GM12891 (cell line): ENCODE results near the gene PINK1.

Experiments used
- DNase-seq: peaks from one replicate; pipeline ENCODE4 v3.0.0; 2011; ENCODE audit warnings: low spot score; ENCODE audit not compliant: insufficient read length
- FAIRE-seq: peaks from 2 replicates; lab custom pipeline; 2011; peaks lifted over from hg19 to GRCh38; lab: Jason Lieb, UNC
- PAX5 ChIP-seq: IDR thresholded peaks from 2 replicates; pipeline ENCODE4 v1.6.1; 2011; ENCODE audit warnings: low read length, moderate library complexity, mild to moderate bottlenecking; ENCODE audit not compliant: insufficient read depth, severe bottlenecking
- POLR2A ChIP-seq: IDR thresholded peaks from 2 replicates; pipeline ENCODE4 v1.6.1; 2011; ENCODE audit warnings: low read depth, low read length, control low read depth
- POLR2AphosphoS5 ChIP-seq: IDR thresholded peaks from 2 replicates; pipeline ENCODE4 v1.6.1; 2011; ENCODE audit warnings: low read depth, low read length, control low read depth
- POU2F2 ChIP-seq: IDR thresholded peaks from 2 replicates; pipeline ENCODE4 v1.6.1; 2011; ENCODE audit warnings: low read depth, mild to moderate bottlenecking, control low read depth, low read length, moderate library complexity
- SPI1 ChIP-seq: IDR thresholded peaks from 2 replicates; pipeline ENCODE4 v1.6.1; 2011; ENCODE audit warnings: low read depth, low read length, control low read depth
- TAF1 ChIP-seq: IDR thresholded peaks from 2 replicates; pipeline ENCODE4 v1.6.1; 2011; ENCODE audit warnings: low read depth, low read length, control low read depth

Gene PINK1

DNA sequence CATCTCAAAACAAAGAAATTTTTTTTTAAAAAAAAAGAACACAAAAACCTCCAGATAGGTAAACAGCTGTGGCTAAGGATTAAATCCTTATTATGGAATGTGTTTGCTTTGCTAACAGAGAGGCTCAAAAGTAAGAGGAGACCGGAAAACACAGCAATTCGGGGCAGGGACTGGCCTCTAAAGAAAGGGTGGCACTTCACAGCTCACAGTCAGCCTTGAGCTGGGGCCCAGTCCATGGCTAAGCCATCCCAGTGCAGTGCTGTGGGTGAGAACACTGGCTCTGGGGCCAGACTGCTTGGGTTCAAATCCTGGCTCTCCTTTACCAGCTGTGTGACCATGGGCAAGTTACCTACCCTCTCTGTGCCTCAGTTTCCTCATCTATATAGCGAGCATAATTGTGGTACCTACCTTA is 56.4 kb downstream of the PINK1 start:
- no peak for FAIRE-seq
- TF ChIP-seq POLR2A (no peak), POU2F2 (no peak), SPI1 (no peak), PAX5 (no peak), TAF1 (no peak), POLR2AphosphoS5 (no peak)
- no peak for DNase-seq

GRCh38 chr1:20691872-20692271 is 58.6 kb downstream of the PINK1 start:
- DNase-seq (no peak), FAIRE-seq (no peak)

DNA sequence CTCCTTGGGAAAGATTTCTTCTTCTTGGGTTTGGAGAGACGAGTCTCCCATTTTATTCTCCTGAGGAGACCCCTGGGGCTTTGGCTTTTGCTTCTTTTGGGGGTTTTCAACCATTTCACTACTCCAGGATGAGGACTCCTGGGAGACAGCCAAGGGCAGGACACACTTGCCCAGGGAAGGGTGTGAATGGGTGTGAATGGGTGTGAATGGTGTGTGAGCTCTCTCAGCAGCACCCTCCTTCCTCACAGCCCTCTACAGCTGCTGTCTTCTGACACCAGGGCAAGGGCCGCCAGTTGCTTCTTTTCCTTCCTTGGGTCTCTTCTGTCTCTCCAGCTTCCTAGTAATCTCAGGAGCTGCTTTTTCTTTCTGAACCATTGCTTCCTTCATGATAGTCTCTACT is 60.4 kb downstream of the PINK1 start:
- DNase-seq (no peak), FAIRE-seq (no peak)
- TF ChIP-seq SPI1: no peak
- TF ChIP-seq POLR2A: no peak
- no peak for TF ChIP-seq TAF1

More at GRCh38 chr1:20691872-20692271, 58.6 kb downstream of the PINK1 start:
- TF ChIP-seq POLR2A (no peak), POLR2AphosphoS5 (no peak), TAF1 (no peak), SPI1 (no peak), POU2F2 (no peak), PAX5 (no peak)

GRCh38 chr1:20695515-20695914 is 62.3 kb downstream of the PINK1 start:
- no peak for DNase-seq
- no peak for TF ChIP-seq TAF1
- no peak for FAIRE-seq

- DNase-seq: peak; percentile 97
- FAIRE-seq: peak; percentile 93
- TF ChIP-seq POLR2AphosphoS5 (no peak), SPI1 (no peak), PAX5 (no peak), POU2F2 (no peak), POLR2A (no peak), TAF1 (no peak)
These were observed 63.4 kb downstream of the PINK1 start for GRCh38 chr1:20696397-20697333.

DNA sequence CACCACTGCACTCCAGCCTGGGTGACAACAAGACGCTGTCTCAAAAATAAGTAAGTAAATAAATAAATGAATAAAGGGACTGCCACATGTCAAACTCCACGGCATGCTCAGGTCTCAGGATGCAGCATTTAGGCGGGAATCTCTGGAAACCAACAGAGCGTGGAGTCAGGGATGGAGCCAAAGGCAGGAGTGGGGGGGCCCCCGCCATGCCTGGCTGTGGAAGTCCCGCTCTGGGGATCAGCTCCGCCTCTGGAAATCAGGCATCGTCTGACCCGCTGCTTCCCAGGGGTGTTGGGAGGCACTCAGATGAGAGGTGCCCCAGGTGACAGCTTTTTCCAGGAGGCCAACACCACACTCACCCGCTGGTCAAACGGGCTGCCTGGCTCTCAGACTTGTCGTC is 64.3 kb downstream of the PINK1 start:
- FAIRE-seq (no peak), DNase-seq (no peak)
- TF ChIP-seq TAF1 (no peak), POU2F2 (no peak), POLR2AphosphoS5 (no peak), SPI1 (no peak), POLR2A (no peak), PAX5 (no peak)

DNA sequence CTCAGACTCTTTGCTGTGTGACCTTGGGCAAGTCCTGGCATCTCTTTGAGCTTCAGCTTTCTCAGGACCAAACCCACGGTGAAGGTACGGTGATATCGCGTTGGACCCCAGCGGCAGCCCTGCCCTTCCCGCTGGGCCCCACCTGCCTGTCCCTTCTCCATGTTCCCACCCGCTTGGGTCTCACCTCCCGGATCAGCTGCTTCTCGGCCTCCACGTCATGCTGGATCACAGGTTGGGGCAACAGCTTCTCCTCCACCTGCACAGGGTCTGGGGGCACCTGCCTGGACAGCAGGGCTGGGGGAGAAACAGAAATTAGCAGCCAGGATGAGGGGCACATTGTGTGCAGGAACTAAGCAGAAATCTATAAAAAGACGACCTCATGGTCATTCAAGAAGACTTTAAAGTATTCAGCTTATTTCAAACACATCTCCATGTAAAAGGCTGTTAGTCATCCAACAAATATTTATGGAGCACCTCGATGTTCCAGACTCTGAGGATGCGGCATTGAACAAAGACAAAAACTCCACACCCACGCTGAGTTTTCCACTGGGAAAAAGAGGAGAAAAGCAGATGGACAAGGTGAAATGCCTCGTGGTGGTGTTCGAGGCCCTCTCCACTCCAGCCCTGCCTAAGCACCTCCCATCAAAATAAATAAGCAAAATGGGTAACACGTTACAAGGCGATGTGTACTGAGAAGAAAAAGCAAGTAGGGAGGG is 65.1 kb downstream of the PINK1 start:
- no peak for TF ChIP-seq POLR2AphosphoS5
- no peak for TF ChIP-seq SPI1
- TF ChIP-seq POU2F2: no peak
- no peak for TF ChIP-seq POLR2A
- no peak for TF ChIP-seq PAX5
- no peak for TF ChIP-seq TAF1
- no peak for FAIRE-seq
- DNase-seq: no peak

DNA sequence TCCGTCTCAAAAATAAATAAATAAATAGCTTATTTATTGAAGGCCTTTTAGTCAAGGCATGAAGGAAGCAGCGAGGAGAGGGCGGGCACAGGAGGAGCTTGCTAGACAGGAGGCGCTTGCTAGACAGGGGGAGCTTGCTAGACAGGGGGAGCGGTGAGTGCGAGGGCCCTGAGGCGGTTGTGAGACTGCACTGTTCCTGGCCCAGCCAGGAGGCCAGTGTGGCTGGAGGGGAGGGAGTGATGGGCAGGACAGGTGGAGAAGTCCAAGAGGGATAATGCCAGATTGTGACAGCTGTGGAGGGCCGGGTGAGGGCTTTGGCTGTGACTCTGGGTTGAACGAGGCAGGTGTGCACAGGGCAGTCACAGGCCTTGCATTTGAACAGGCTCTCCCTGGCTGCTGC is 66.3 kb downstream of the PINK1 start:
- FAIRE-seq: no peak
- DNase-seq: no peak
- no peak for TF ChIP-seq PAX5
- TF ChIP-seq SPI1: no peak
- no peak for TF ChIP-seq POU2F2
- TF ChIP-seq POLR2AphosphoS5: no peak
- no peak for TF ChIP-seq POLR2A
- TF ChIP-seq TAF1: no peak

DNA sequence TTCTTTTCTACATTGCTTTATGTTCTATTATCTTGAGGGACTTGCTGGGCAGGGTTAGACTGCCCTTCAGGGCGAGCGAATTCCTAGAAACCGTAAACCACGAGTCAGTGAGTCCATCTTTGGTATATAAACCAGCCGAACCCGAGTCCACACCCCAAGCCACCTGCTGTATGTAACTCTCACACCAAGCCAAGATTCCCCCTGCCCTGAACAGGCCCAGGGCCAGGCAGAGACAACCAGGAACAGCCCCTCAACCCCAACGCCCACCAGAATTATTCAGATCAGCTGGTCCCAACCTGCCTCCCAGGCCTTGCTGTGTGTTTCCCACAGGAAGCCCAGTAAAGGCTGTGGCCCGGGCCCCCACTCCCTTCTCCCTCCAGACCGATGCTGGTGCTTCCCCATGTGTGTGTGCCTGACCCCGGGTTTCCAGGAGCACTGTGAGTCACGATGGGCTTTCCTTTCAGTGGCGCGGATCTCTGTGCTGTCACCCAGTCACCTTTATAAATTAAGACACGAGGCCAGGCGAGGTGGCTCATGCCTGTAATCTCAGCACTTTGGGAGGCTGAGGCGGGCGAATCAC is 67.5 kb downstream of the PINK1 start:
- FAIRE-seq: no peak
- no peak for TF ChIP-seq SPI1
- no peak for TF ChIP-seq POLR2A
- TF ChIP-seq PAX5: no peak
- no peak for TF ChIP-seq TAF1
- no peak for TF ChIP-seq POLR2AphosphoS5
- TF ChIP-seq POU2F2: no peak

More for the DNA sequence above, 67.5 kb downstream of the PINK1 start:
- DNase-seq: no peak
